WERI-Rb-1 (cell line): Measurements from ENCODE around the gene EXOSC1.
"Not testable (repeated sequence)": the region's sequence is repeated elsewhere in the genome, so short reads cannot be mapped to it uniquely, and the experiment has no call there.

Source experiments
- DNase-seq: peaks from one replicate; pipeline ENCODE4 v3.0.0-alpha.2; 2020
- H3K27ac ChIP-seq: fragments of 250-450 bp; sonication (Bioruptor Pico); 2 replicates; pipeline ENCODE4 v1.5.1; 2020; ENCODE audit warnings: mild to moderate bottlenecking, moderate library complexity
- H3K27me3 ChIP-seq: fragments of 250-450 bp; sonication (Bioruptor Pico); 2 replicates; pipeline ENCODE4 v1.5.1; 2021; ENCODE audit warnings: mild to moderate bottlenecking, low read depth, moderate library complexity; ENCODE audit not compliant: insufficient read depth, severe bottlenecking
- H3K36me3 ChIP-seq: fragments of 250-450 bp; sonication (Bioruptor Pico); 2 replicates; pipeline ENCODE4 v1.5.1; 2020; ENCODE audit warnings: mild to moderate bottlenecking, moderate library complexity
- H3K4me3 ChIP-seq: 2 replicates; pipeline ENCODE4 v1.5.1; 2011; ENCODE audit warnings: low read depth, mild to moderate bottlenecking, control low read depth, low read length
- H3K9me3 ChIP-seq: fragments of 250-450 bp; sonication (Bioruptor Pico); 2 replicates; pipeline ENCODE4 v1.5.1; 2021; ENCODE audit warnings: mild to moderate bottlenecking, moderate library complexity; ENCODE audit not compliant: severe bottlenecking
- TF ChIP-seq, protein P1 (sequence below): IDR thresholded peaks from 2 replicates; pipeline ENCODE4 v1.5.1; 2011; ENCODE audit warnings: low read depth, mild to moderate bottlenecking, control low read depth, inconsistent platforms, low read length

The EXOSC1 gene

GRCh38 chr10:97428572-97428981 is 17.2 kb downstream of the EXOSC1 start:
- no peak overlapping the region for H3K27ac ChIP-seq
- TF ChIP-seq, protein P1, sequence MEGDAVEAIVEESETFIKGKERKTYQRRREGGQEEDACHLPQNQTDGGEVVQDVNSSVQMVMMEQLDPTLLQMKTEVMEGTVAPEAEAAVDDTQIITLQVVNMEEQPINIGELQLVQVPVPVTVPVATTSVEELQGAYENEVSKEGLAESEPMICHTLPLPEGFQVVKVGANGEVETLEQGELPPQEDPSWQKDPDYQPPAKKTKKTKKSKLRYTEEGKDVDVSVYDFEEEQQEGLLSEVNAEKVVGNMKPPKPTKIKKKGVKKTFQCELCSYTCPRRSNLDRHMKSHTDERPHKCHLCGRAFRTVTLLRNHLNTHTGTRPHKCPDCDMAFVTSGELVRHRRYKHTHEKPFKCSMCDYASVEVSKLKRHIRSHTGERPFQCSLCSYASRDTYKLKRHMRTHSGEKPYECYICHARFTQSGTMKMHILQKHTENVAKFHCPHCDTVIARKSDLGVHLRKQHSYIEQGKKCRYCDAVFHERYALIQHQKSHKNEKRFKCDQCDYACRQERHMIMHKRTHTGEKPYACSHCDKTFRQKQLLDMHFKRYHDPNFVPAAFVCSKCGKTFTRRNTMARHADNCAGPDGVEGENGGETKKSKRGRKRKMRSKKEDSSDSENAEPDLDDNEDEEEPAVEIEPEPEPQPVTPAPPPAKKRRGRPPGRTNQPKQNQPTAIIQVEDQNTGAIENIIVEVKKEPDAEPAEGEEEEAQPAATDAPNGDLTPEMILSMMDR, result no peak
- H3K9me3 ChIP-seq, result no peaks in the 10 kb centered on the region
- no peaks in the 10 kb centered on the region for H3K27me3 ChIP-seq
- H3K4me3 ChIP-seq, result no peak overlapping the region
- no peak for DNase-seq
- H3K36me3 ChIP-seq, result peaks cover 71% of the 10 kb centered on the region

DNA sequence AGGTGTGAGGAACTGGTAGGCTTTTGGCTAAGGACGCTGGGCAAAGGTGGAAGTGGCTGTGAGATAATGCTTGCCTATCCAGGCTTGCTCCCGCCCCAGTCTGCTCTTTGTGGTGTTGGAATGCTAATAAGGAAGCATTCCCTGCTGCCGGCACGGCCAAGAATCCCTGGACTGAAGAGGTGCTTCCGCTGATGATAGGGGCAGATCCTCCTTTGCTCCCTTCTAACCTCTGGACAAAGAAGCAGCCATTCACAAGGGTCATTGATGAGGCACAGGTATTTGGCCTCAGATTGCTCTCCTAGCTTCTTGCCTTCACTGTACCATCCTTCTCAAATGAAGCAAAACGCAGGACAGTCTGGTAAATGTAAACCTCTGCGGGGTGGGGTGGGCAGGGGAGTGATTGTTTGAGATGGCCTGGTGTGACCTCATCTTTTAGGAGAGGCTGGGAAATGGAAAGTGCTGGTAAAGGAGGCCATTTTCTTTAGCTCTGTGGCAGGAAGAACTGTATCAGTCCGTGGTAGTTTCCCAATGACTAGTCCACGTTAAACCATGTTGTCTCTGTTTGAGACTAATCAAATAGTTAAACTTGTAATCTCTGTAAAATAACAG is 18.1 kb downstream of the EXOSC1 start:
- H3K4me3 ChIP-seq, result peak overlapping the region; percentile 78
- TF ChIP-seq, protein P1, result no peak
- no peak for DNase-seq
- no peak overlapping the region for H3K27ac ChIP-seq
- no peaks in the 10 kb centered on the region for H3K9me3 ChIP-seq
- no peaks in the 10 kb centered on the region for H3K27me3 ChIP-seq
- peaks cover 66% of the 10 kb centered on the region for H3K36me3 ChIP-seq

GRCh38 chr10:97426776-97427570 is 18.8 kb downstream of the EXOSC1 start:
- peak overlapping the region; percentile 92 for H3K27ac ChIP-seq
- TF ChIP-seq, protein P1, result no peak
- peaks cover 62% of the 10 kb centered on the region for H3K36me3 ChIP-seq
- H3K27me3 ChIP-seq, result no peaks in the 10 kb centered on the region
- DNase-seq, result no peak
- H3K4me3 ChIP-seq, result peak overlapping the region; percentile 78
- H3K9me3 ChIP-seq, result no peaks in the 10 kb centered on the region

DNA sequence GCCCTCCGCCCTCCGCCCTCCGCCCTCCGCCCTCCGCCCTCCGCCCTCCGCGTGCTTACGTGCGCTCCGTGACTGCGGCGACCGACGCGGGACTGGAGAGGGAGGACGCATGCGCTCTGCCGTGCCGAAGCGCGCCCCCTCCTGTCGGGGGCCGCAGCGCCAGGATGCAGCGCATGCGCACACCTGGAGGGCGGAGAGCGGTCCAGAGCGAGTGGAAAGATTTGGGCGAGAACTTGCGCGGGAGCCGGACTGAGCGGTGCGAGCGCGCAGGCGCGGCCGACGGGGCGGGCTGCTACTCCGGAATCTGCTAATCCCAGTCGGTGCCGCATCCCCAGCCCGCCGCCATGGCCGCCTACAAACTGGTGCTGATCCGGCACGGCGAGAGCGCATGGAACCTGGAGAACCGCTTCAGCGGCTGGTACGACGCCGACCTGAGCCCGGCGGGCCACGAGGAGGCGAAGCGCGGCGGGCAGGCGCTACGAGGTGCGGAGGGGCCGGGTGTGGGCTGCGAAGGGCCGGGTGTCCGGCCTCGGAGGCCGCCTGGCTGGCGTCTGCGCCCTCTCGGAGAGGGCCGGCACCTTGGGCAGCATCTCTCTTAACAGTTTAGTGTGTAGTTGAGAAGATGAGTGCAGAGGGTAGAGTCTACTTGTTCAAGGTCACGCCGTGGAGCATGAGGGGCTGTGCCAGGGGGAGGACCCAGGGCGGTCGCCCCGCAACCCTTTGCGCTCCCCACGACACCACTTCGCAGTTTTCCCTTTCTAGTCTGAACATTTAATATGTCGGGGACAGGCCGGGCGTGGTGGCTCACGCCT is 19.6 kb downstream of the EXOSC1 start, which contains the start of gene PGAM1:
TSS of gene PGAM1 (plus strand) at position 228 of the 812 bp plus-strand sequence. CDS start at position 345, 117 bp downstream.
- H3K27ac ChIP-seq, result peak within 1 kb of the TSS; percentile 92
- H3K27me3 ChIP-seq, result no peaks in the 10 kb centered on the region
- peak within 1 kb of the TSS; percentile 78 for H3K4me3 ChIP-seq
- no peaks in the 10 kb centered on the region for H3K9me3 ChIP-seq
- TF ChIP-seq, protein P1, result peak; percentile 85
- DNase-seq, result peak; percentile 96
- peaks cover 54% of the 10 kb centered on the region for H3K36me3 ChIP-seq

GRCh38 chr10:97423757-97424098 is 22.1 kb downstream of the EXOSC1 start:
- peaks cover 32% of the 10 kb centered on the region for H3K36me3 ChIP-seq
- not testable (repeated sequence) for H3K9me3 ChIP-seq, H3K27ac ChIP-seq, DNase-seq, H3K4me3 ChIP-seq, H3K27me3 ChIP-seq

- H3K27me3 ChIP-seq, result no peaks in the 10 kb centered on the region
These were observed 29.2 kb downstream of the EXOSC1 start for GRCh38 chr10:97416565-97416964.

More at GRCh38 chr10:97416565-97416964, 29.2 kb downstream of the EXOSC1 start:
- TF ChIP-seq, protein P1, result no peak
- H3K4me3 ChIP-seq, result no peak overlapping the region
- no peak for DNase-seq
- peak overlapping the region; percentile 93 for H3K27ac ChIP-seq
- H3K36me3 ChIP-seq, result no peaks in the 10 kb centered on the region
- H3K9me3 ChIP-seq, result no peaks in the 10 kb centered on the region
